GM18508 (cell line): ENCODE results near the gene TULP1.

Experiments used
- ATAC-seq: cut with Tn5 transposase; IDR thresholded peaks from one replicate; pipeline ENCODE4 v1.9.1; 2021; ENCODE audit warnings: moderate number of reproducible peaks; ENCODE audit not compliant: insufficient read depth, unreplicated experiment

The TULP1 gene

GRCh38 chr6:35499372-35499771 is 13.3 kb downstream of the TULP1 start:
- no peak for ATAC-seq

GRCh38 chr6:35498422-35499067 is 14.2 kb downstream of the TULP1 start:
- ATAC-seq: no peak

DNA sequence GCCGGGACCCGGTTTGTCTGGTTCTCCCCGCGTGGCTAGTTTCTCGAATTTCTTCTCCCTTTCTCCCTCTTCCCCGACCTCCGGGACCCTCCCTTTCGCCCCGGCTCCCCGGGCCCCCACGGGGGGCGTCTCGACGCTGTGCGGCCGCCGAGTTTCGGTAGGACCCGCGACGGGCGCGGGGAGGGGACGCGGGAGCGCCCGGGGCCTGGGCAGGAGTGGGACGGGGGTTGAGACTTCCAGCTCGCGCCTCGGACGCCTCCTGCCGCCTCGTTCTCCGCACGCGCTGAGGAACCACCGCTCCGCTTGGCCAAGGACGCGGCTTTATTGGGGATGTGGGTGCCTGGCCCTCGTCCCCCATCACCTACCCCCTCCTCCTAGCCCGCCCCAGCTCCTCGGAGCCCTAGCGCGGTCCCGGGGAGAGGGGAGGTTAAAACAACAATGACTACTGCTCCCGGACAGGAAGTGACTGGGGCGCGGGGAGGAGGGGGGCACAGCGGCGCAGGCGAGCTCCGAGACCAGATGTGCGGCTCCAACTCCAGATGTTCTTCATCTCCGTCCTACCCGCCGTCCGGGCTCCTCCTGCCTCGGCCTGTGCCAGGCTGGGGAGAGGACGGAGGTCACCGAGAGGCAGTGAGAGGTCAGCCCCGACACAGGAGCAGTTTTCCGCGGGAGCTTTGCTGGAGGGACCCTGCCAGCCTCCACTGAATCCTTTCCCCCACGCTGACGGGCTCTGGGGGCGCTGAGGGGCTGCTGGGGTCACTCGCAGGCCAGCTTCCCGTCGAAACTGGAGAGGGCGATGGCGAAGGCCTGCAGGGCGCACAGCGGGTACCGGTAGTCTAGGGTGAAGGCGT is 14.9 kb downstream of the TULP1 start:
- no peak for ATAC-seq

GRCh38 chr6:35496841-35497570 is 15.7 kb downstream of the TULP1 start, which contains the start of gene TEAD3:
TEAD3 (minus strand) TSS chr6:35497079.
- ATAC-seq: no peak

DNA sequence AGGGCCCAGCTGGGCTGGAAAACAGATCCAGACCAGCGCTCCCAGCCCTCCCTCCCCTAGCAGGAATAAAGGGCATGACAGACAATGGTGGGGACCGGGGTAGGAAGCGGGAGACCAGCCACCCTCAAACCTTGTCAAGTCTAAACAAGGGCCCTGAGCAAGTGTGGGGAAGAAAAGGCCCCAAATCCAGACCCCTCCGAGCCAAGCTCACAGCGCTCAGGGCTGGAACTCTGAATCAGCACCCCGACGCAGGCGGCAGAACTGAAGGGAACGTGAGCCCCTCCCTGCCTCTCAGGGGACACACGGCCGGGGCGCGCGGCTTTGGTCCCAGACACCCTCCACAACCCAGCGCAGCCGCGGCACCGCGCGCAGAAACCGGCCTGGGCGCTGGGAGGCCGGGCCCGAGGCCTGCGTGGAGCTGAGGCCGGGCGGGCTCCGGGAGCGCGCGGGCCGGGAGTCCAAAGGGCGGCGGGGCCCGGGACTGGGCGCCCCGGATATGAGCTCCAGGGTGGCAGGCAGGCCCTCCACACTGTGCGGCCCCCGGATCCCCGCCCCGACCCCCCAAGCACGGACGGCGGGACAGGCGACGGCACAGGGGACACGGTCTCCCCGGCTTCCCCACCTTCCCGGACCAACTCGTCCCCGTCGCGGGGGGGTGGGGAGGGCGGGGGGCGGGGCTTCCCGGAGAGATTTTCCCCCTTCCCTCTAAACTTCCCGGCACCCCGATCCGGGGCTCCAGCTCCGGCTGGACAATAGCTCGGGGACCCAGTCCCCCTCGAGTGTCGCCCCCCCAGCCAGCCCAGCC is 16.5 kb downstream of the TULP1 start:
- no peak for ATAC-seq

DNA sequence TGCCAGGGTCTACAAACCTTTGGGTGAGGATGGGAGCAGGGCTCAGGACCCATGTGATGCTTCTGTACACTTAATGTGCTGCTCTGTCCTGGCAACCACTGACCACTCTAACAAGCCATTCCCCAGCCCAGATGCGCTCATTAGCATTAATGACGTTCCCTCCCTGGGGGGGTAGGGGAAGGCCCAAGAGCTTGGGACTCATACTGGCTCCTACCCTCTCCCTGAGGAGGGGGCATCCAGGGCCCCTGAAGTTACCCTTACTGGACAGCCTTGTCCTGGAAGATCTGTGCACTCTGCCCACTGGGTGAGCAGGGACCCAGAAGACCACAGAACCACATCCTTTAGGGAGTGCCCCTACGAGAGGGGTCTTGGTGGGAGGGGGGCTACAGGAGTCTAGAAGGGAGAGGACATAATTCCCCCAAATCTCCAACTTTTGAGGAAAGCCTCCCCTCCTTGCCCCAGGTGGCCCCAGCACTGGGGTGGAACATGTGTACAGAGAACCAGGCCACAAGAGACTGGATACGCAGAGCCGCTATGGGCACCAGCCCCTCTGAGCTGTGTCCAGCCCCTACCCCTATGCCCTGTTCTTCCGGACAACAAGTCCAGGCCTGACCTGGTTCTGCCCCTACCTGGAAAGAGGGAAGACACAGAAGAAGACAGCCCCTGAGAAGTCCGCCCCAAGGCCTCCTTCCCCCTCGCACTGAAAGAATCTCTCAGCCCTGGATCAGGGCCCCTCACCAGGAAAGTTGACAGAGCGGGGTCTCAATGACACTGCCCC is 17.2 kb downstream of the TULP1 start:
- ATAC-seq: no peak

GRCh38 chr6:35494161-35494563 is 18.5 kb downstream of the TULP1 start:
- ATAC-seq: no peak

- ATAC-seq: no peak
These were observed 19.3 kb downstream of the TULP1 start for GRCh38 chr6:35493307-35493983.

- ATAC-seq: no peak
These were observed 19.8 kb downstream of the TULP1 start for GRCh38 chr6:35492974-35493284.

DNA sequence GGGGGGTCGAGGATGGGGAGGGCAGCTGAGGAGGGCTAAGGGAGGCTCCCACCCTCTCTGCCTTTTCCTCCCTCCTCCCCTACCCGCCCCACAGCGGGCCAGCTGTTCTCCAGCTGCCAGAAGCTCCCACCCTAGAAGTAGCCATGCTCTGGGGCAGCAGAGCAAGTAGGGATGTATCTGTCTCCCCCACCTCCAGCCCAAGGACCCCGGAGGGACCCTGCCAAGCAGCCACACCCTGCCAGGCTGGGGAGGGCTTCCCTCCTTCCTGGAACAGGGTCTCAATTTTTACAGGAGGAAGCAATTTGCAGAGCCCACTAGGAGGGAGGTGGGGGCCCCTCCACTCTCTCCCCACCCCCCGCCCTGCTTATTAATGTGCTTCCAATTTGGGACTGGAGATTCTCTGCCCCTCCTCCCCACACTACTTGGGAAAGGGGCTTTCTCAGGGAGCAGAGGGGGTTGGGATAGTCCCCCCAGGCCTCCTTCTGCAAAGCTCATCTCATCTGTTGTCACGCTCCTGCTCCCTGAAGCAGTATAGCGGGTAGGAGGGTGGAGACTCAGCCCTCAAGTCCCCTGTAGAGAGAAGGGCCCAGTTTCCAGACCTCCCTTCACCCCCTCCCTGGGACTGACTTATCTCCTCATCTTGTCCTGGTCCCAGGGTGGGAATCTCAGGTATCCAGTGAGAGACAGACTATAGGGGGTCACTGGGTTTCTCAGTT is 20.3 kb downstream of the TULP1 start:
- no peak for ATAC-seq

DNA sequence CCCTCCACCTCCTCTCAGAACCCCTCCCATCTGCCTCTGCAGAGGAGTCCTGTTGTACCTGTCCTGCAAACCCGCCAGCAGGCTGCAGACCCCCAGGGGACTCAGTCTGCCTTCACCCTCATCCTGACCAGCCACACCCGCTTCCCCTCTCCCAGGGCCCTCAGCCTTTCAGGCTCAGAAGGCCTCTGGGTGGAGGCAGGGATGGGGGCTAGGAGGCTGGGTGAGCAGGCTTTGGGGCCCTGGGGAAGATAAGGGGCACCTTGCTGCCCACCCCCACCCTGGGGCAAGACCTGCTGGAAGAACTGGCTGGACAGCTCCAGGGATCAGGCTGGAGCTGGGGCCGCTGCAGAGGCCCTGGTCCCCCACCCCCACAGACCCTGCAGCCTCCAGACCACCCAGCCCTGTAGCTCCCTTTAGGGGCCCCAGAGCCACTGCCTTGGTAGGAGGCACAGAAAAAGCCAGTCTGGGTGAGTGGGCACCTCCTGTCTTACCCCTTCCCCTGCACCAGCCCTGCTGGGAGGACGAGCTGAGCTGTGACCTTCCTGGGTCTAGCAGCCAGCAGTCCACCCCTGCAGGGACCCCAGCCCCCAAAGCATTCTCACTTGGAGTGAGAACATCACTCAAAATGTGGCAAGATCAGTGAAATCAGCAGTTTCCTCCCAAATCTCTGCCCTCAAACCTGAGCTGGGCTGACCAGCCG is 21.0 kb downstream of the TULP1 start:
- ATAC-seq: no peak

GRCh38 chr6:35490821-35491557 is 21.7 kb downstream of the TULP1 start:
- no peak for ATAC-seq

DNA sequence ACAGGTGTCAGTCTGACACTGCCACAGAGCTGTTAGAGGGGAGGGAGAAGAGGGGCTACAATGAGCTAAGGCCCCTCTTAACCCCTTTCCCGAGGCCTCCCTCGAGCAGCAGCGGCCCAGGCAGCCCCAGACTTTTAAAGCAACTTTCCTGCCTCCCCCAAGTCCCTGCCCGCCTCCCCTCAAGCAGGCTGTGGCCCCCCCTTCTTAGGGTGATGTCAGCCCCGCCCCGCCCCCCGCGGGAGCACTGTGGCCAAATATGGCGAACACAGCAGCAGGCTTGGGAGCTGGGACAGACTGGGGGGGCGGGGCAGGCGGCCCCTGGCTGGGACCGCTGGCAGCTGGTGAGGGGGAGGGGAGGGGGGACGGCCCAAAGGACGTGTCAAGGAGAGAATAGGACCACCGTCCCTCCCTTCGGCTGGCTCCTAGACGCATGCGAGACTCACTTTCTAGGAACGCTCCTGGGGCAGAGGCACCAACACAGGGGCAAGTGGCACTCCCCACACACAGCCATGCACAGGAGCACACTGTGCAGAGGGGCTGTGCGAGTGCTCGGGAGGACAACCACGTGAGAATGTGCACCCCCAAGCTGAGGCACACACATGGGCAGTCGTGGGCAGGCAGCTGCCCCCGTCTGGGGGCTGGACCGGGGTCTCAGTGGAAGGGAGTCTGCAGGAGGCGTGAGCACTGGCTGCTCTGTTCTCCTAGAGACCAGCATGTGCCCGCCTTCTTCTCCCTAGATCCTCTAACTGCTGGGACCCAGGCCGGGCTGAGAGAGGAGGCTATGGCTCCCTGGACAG is 22.5 kb downstream of the TULP1 start:
- ATAC-seq: no peak

- ATAC-seq: no peak
These were observed 23.6 kb downstream of the TULP1 start for GRCh38 chr6:35489066-35489465.

GRCh38 chr6:35488517-35488862 is 24.2 kb downstream of the TULP1 start:
- no peak for ATAC-seq

DNA sequence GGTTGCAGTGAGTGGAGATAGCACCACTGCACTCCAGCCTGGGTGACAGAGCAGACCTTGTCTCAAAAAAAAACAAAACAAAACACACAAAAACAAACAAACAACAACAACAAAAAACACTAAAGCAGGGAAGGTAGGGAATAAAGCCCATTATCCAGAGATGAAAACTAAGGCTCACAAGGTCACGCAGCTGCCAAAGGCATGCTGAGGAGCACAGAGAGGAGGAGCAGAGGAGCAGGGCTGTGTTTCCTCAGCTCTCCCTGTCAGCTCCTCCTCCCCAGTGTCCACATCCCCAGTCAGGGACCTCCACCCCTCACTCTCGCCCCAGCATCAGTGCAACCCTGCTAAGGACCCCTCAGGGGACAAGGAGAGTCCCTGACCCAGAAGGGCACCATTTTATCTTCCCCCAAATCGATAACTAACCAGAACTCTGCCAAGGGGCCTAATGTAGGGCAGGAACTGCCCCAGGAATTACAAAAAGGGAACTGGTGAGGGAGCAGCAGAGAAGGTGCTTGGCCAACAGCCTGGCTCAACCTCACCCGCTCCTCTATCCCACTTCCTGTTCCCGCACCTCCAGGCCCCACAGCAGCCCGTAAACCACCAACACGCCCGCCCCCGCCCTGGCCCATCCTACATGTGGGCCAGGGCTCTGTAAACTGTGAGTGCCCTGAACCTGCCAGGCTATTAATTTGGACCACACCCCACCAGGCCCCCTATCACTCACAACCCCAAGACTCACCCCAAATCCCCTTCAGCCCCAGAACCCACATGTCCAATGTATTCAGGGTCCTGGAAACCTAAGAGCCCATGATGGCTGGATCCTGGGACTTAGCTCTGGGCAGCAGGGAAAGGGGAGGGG is 24.8 kb downstream of the TULP1 start:
- no peak for ATAC-seq
